ENCODE results near the gene ODF2L.

GRCh38 chr1:86375688-86376087 is 20.4 kb downstream of the ODF2L start:
- TF ChIP-seq CTCF (IDR thresholded peaks at IDR 0.05 in 4 of 5, conservative IDR thresholded peaks at IDR 0.05 in 1 of 5) (no peak), POLR2A (IDR thresholded peaks at IDR 0.05) (no peak)
